MM.1S (cell line): ENCODE results near the gene CHML.

Experiments used
- CTCF ChIP-seq: fragments of 300-600 bp; sonication (generic); IDR thresholded peaks from 2 replicates; pipeline ENCODE4 v1.5.1; 2016; ENCODE audit warnings: antibody characterized with exemption, low read length, mixed read lengths
- EZH2 ChIP-seq: fragments of 300-600 bp; sonication (generic); optimal IDR thresholded peaks from 2 replicates; pipeline ENCODE3; 2017; ENCODE audit warnings: low read depth, mild to moderate bottlenecking, antibody characterized with exemption, low read length, mixed read lengths

- TF ChIP-seq CTCF: no peak
- no peak for TF ChIP-seq EZH2
Measured at GRCh38 chr1:241630005-241630404, 10.2 kb downstream of the CHML start.
